SHP77 (cell line): ENCODE measurements around the gene OR8B3.

ENCODE experiments used
- DNase-seq, 2 experiments: peaks; one replicate each; lab custom pipeline; 2025; lab: John Stamatoyannopoulos, UW

OR8B3 gene

DNA sequence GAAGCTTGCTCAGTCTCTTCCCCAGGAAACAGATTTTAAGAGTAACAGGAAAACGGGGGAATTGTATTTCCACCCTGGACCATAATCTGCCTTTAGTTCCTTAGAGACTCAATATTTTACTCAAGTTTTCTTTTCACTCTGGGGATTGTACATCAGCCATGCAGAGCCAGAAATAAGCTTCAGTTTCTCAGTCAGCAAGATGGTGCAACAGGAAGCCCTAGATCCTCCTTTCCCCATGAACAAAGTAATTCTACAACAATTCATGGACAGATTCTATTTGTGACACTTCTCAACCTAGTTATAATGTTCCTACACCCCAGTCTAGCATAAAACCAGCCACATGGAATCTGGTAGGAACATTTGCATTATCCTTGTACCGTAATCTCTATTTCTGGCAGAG lies 39.3 kb downstream of the OR8B3 start:
- DNase-seq, result no peak

DNA sequence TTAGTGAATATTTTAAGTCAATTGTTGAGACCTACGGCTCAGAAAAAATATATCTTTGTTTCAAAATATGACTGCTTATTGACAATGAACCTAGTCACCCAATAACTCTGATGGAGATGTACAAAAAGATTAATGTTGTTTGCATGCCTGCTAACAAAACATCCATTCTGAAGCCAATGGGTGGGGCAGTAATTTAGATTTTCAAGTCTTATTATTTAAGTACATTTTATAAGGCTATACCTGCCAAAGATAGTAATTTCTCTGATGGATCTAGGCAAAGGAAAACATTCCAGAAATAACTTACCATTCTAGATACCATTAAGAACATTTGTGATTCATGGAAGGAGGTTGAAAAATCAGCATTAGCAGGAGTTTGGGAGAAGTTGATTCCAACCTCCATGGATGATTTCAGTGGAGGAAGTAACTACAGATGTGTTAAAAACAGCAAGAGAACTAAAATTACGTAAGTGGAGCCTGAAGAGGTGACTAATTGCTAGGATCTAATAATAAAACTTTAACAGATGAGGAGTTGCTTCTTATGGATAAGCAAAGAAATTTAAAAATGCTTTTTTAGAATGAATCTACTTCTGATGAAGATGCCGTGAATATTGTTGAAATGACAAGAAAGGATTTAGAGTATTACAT lies 52.4 kb downstream of the OR8B3 start:
- DNase-seq, result no peak
